Measurements from ENCODE around the gene PRDM5. TPM values are rescaled to one million over a fixed set of nuclear protein-coding genes. Genes with fewer than 3 reads are reported as not detected.

PRDM5 gene
- total RNA-seq, 1 donor from 2014 or later, result not detected

DNA sequence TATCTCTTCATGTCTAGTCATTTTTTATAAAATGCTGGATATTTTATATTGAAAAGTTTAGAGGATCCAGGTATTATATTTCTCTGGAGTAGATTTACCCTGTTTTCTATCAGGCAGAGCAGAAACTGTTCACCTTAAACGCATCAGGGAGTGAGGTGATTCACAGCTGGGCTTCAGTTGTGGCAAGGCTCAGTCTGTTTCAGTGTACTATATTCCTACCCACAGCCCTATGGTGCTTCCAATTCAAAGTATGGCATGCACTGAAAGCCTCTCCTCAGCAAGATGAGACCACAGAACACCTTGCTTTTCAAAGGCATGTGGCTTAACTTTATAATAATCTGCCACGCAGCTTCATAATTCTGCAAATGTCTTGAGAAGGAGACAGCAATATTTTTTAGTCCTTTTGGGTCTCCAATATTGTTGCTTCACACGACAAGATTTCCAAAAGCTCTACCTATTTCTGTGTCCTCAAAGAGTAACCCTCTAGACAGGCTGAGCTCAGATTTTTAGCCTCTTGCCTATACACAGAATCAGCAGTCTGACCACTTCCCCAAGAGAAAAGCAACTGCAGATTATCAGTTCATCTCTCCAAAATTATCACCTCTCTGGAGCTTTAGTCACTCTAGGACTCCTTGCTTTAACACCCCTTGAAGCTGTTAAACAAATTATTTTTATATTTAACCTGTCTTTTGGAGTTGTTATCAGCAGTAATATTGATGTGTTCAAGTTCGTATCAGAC, 24.4 kb downstream of the PRDM5 start:
- no peak for DNase-seq (ENCODE audit: low spot score)
- Mint-ChIP-seq H3K36me3 (ENCODE audit: low read depth) (no peaks in the 10 kb centered on the region), H3K27ac (no peak overlapping the region), H3K4me1 (ENCODE audit: low read depth) (no peaks in the 10 kb centered on the region), H3K9me3 (no peaks in the 10 kb centered on the region), H3K27me3 (ENCODE audit: insufficient read depth) (peaks cover 5% of the 10 kb centered on the region), H3K4me3 (no peak overlapping the region)
- intact Hi-C loops (cut with micrococcal nuclease), result no loop called here

GRCh38 chr4:120895554-120895953, 27.0 kb downstream of the PRDM5 start:
- Mint-ChIP-seq H3K27ac (no peak overlapping the region), H3K4me1 (ENCODE audit: low read depth) (no peaks in the 10 kb centered on the region), H3K9me3 (peaks cover 11% of the 10 kb centered on the region), H3K36me3 (ENCODE audit: low read depth) (no peaks in the 10 kb centered on the region), H3K27me3 (ENCODE audit: insufficient read depth) (peaks cover 8% of the 10 kb centered on the region), H3K4me3 (no peak overlapping the region)
- intact Hi-C loops (cut with micrococcal nuclease), result no loop called here
- no peak for DNase-seq (ENCODE audit: low spot score)

GRCh38 chr4:120893314-120893713, 29.2 kb downstream of the PRDM5 start:
- peaks cover 16% of the 10 kb centered on the region for H3K9me3 Mint-ChIP-seq
- DNase-seq (ENCODE audit: low spot score), result no peak
- H3K36me3 Mint-ChIP-seq (ENCODE audit: low read depth), result no peaks in the 10 kb centered on the region
- H3K4me1 Mint-ChIP-seq (ENCODE audit: low read depth), result no peaks in the 10 kb centered on the region
- peaks cover 8% of the 10 kb centered on the region for H3K27me3 Mint-ChIP-seq (ENCODE audit: insufficient read depth)
- intact Hi-C loops (cut with micrococcal nuclease), result no loop called here
- no peak overlapping the region for H3K27ac Mint-ChIP-seq
- no peak overlapping the region for H3K4me3 Mint-ChIP-seq

DNA sequence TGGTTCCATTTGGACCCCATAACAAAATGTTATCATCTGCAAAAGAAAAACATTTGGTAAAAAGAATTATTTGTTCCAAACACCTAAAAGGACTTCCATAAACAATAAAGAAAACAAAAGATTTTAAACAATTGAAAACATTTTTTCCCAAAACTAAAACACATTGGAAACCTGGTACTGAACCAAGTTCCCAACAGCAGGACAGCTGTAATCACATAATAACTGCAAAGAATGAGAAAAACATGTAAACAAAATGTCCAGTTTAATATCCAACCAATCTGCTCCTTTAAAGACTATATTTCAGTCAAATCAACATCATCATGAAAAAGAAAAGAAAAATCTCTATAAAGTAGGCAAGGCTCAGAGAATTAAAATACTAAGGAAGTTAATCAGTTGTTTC, 36.3 kb downstream of the PRDM5 start:
- Mint-ChIP-seq H3K36me3 (ENCODE audit: low read depth) (no peaks in the 10 kb centered on the region), H3K27me3 (ENCODE audit: insufficient read depth) (no peaks in the 10 kb centered on the region), H3K4me3 (no peak overlapping the region), H3K4me1 (ENCODE audit: low read depth) (no peaks in the 10 kb centered on the region), H3K27ac (no peak overlapping the region), H3K9me3 (peaks cover 9% of the 10 kb centered on the region)
- intact Hi-C loops (cut with micrococcal nuclease), result no loop called here
- no peak for DNase-seq (ENCODE audit: low spot score)

GRCh38 chr4:120881846-120882245, 40.7 kb downstream of the PRDM5 start:
- Mint-ChIP-seq H3K27ac (no peak overlapping the region), H3K4me1 (ENCODE audit: low read depth) (no peaks in the 10 kb centered on the region), H3K4me3 (no peak overlapping the region), H3K27me3 (ENCODE audit: insufficient read depth) (peaks cover 5% of the 10 kb centered on the region), H3K36me3 (ENCODE audit: low read depth) (no peaks in the 10 kb centered on the region), H3K9me3 (no peaks in the 10 kb centered on the region)
- DNase-seq (ENCODE audit: low spot score), result no peak
- intact Hi-C loops (cut with micrococcal nuclease), result no loop called here

- Mint-ChIP-seq H3K4me3 (no peak overlapping the region), H3K4me1 (ENCODE audit: low read depth) (no peaks in the 10 kb centered on the region), H3K27ac (no peak overlapping the region), H3K36me3 (ENCODE audit: low read depth) (no peaks in the 10 kb centered on the region), H3K27me3 (ENCODE audit: insufficient read depth) (peaks cover 5% of the 10 kb centered on the region), H3K9me3 (no peaks in the 10 kb centered on the region)
- intact Hi-C loops (cut with micrococcal nuclease), result no loop called here
- no peak for DNase-seq (ENCODE audit: low spot score)
These were observed 41.2 kb downstream of the PRDM5 start for GRCh38 chr4:120881351-120881750.

DNA sequence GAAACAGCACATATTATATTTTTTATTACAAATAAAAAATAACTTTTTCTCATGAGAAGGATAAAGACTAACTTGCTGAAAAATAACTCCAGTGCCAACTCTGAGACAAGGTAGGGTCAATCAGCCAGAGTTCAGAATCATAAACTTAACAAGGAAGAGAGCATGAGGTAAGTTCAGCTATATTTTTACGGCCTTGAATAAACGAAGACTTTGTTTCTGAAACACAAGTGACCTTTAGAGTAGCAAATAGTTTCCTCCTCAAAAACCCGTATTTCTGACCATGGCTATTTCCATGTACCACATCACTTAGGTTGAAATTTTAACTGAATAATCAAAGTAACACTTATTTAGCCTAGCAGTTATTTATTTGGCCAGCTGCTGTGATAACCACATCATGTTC, 45.5 kb downstream of the PRDM5 start:
- no peak overlapping the region for H3K27ac Mint-ChIP-seq
- peaks cover 10% of the 10 kb centered on the region for H3K27me3 Mint-ChIP-seq (ENCODE audit: insufficient read depth)
- H3K9me3 Mint-ChIP-seq, result no peaks in the 10 kb centered on the region
- no peaks in the 10 kb centered on the region for H3K4me1 Mint-ChIP-seq (ENCODE audit: low read depth)
- no peaks in the 10 kb centered on the region for H3K36me3 Mint-ChIP-seq (ENCODE audit: low read depth)
- intact Hi-C loops (cut with micrococcal nuclease), result no loop called here
- no peak for DNase-seq (ENCODE audit: low spot score)
- no peak overlapping the region for H3K4me3 Mint-ChIP-seq

GRCh38 chr4:120874792-120875774, 47.4 kb downstream of the PRDM5 start:
- intact Hi-C loops (cut with micrococcal nuclease), result no loop called here
- H3K4me1 Mint-ChIP-seq (ENCODE audit: low read depth), result no peaks in the 10 kb centered on the region
- no peak overlapping the region for H3K4me3 Mint-ChIP-seq
- peaks cover 10% of the 10 kb centered on the region for H3K27me3 Mint-ChIP-seq (ENCODE audit: insufficient read depth)
- no peaks in the 10 kb centered on the region for H3K36me3 Mint-ChIP-seq (ENCODE audit: low read depth)
- no peaks in the 10 kb centered on the region for H3K9me3 Mint-ChIP-seq
- no peak overlapping the region for H3K27ac Mint-ChIP-seq
- DNase-seq (ENCODE audit: low spot score), result no peak

DNA sequence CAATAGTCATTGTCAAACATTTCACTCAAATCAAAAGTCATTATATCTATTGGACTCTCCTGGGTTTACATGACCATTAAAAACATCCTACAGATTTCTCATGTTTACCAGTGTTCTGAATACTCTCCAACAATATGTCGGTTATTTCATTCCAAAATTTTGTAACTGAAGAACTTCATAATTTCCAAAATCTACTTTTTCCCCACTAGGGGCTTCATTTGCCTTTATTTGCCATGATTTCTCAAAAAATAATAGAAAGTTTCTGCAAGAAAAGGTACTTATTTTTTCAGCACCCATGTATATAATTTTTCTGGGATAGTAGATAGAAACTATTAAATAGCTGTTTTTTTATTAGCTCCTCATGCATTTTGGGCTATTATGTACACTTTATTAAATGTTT, 49.0 kb downstream of the PRDM5 start:
- Mint-ChIP-seq H3K27me3 (ENCODE audit: insufficient read depth) (peaks cover 9% of the 10 kb centered on the region), H3K4me1 (ENCODE audit: low read depth) (no peaks in the 10 kb centered on the region)
- intact Hi-C loops (cut with micrococcal nuclease), result no loop called here

DNA sequence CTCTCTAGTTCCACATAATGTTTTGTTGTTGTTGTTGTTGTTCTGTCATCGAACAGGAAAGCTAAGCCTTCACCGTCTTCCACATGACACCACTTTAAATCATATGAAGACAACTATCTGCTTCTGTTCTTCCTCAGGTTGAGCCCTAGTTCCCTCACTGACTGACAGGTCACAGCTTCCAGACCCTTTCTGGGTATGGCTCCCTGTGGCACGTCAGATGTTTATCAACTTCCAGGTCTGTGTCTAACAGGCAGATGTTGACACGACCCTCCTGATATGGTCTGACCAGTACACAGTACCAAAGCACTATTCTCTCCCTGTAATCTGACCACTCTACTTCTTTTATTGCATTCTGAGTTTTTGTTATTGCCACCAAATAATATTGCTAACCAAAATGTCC, 51.4 kb downstream of the PRDM5 start:
- intact Hi-C loops (cut with micrococcal nuclease), result no loop called here
- no peak for DNase-seq (ENCODE audit: low spot score)
- Mint-ChIP-seq H3K9me3 (no peaks in the 10 kb centered on the region), H3K4me1 (ENCODE audit: low read depth) (no peaks in the 10 kb centered on the region), H3K27ac (no peak overlapping the region), H3K36me3 (ENCODE audit: low read depth) (no peaks in the 10 kb centered on the region), H3K27me3 (ENCODE audit: insufficient read depth) (peaks cover 6% of the 10 kb centered on the region), H3K4me3 (no peak overlapping the region)

More for the DNA sequence above, 49.0 kb downstream of the PRDM5 start:
- no peak for DNase-seq (ENCODE audit: low spot score)
- Mint-ChIP-seq H3K9me3 (no peaks in the 10 kb centered on the region), H3K27ac (no peak overlapping the region), H3K36me3 (ENCODE audit: low read depth) (no peaks in the 10 kb centered on the region), H3K4me3 (no peak overlapping the region)

GRCh38 chr4:120870279-120870673, 52.2 kb downstream of the PRDM5 start:
- no peak for DNase-seq (ENCODE audit: low spot score)
- H3K27me3 Mint-ChIP-seq (ENCODE audit: insufficient read depth), result peaks cover 6% of the 10 kb centered on the region
- intact Hi-C loops (cut with micrococcal nuclease), result no loop called here
- H3K9me3 Mint-ChIP-seq, result no peaks in the 10 kb centered on the region
- H3K27ac Mint-ChIP-seq, result no peak overlapping the region
- H3K4me1 Mint-ChIP-seq (ENCODE audit: low read depth), result no peaks in the 10 kb centered on the region
- no peak overlapping the region for H3K4me3 Mint-ChIP-seq
- no peaks in the 10 kb centered on the region for H3K36me3 Mint-ChIP-seq (ENCODE audit: low read depth)

GRCh38 chr4:120869613-120870278, 52.8 kb downstream of the PRDM5 start:
- no peak for DNase-seq (ENCODE audit: low spot score)
- H3K36me3 Mint-ChIP-seq (ENCODE audit: low read depth), result no peaks in the 10 kb centered on the region
- H3K4me1 Mint-ChIP-seq (ENCODE audit: low read depth), result no peaks in the 10 kb centered on the region
- H3K4me3 Mint-ChIP-seq, result no peak overlapping the region
- peaks cover 3% of the 10 kb centered on the region for H3K27me3 Mint-ChIP-seq (ENCODE audit: insufficient read depth)
- no peak overlapping the region for H3K27ac Mint-ChIP-seq
- intact Hi-C loops (cut with micrococcal nuclease), result no loop called here
- H3K9me3 Mint-ChIP-seq, result no peaks in the 10 kb centered on the region

DNA sequence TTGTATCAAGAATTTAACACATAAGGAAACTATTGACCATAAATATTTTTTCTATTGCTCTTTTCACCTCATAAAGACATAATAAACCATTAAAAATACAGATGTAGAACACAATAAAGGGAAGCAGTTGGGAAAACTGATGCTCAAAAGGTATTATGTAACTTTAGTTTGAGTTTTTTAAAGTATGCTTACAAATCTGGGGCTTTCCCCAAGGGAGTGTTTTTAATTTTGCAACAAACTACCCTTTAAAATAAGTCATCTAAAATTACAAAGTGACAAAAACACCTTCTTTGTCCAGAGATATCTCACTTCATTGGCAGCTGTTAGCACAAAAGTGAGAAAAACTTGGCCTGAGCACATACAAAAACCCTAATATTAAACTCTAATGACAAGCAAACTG, 55.0 kb downstream of the PRDM5 start:
- DNase-seq (ENCODE audit: low spot score), result no peak
- H3K27me3 Mint-ChIP-seq (ENCODE audit: insufficient read depth), result peaks cover 1% of the 10 kb centered on the region
- intact Hi-C loops (cut with micrococcal nuclease), result no loop called here
- H3K4me1 Mint-ChIP-seq (ENCODE audit: low read depth), result no peaks in the 10 kb centered on the region
- no peaks in the 10 kb centered on the region for H3K36me3 Mint-ChIP-seq (ENCODE audit: low read depth)
- H3K9me3 Mint-ChIP-seq, result no peaks in the 10 kb centered on the region
- H3K27ac Mint-ChIP-seq, result no peak overlapping the region
- H3K4me3 Mint-ChIP-seq, result no peak overlapping the region

All from activated T-helper 1 cell treated with anti-CD3 and anti-CD28 coated beads, Interleukin-12 subunit alpha, Interleukin-12 subunit beta, Interleukin-2, Interleukin-4 antibody, amounts not matched to agents 30 ng/mL and 10 ng/mL and 1 ng/mL, durations not matched to agents 14 hours and 24 hours and 36 hours (primary cell).